Endothelial cell of umbilical vein (primary cell): ENCODE data around the gene TBX15. TPM values are rescaled to one million over a fixed set of nuclear protein-coding genes. Genes with fewer than 3 reads are reported as not detected.

Experiments used
- BruUV-seq: library from RNA; stranded (reverse); fragments of 400-500 nt; replicated peaks from 2 replicates; lab custom pipeline; 2021; lab: Mats Ljungman, UMichigan
- CTCF ChIA-PET: fragments of 300-600, 350-600 bp; sonication (Branson Sonifier 250); formaldehyde crosslinking; loops from one replicate; lab custom pipeline; 2021; ENCODE audit warnings: antibody characterized with exemption, inconsistent platforms; lab: Charles Lee
- POLR2A ChIA-PET: fragments of 300-600, 350-600 bp; sonication (Branson Sonifier 250); formaldehyde crosslinking; loops from one replicate; lab custom pipeline; 2021; ENCODE audit warnings: antibody characterized with exemption, inconsistent platforms; lab: Charles Lee
- DNase-seq: peaks from one replicate; pipeline ENCODE4 v3.0.0-alpha.2; 2011; ENCODE audit warnings: low read depth, low spot score
- FAIRE-seq: peaks from 2 replicates; lab custom pipeline; 2011; peaks lifted over from hg19 to GRCh38; lab: Jason Lieb, UNC
- H2AFZ ChIP-seq: 2 replicates; pipeline ENCODE4 v1.6.0; 2012; ENCODE audit warnings: low read depth, low read length, control low read depth, inconsistent platforms
- H3K27ac ChIP-seq: 2 replicates; pipeline ENCODE4 v1.5.1; 2011; ENCODE audit warnings: low read depth, mild to moderate bottlenecking, control low read depth, low read length, moderate library complexity; ENCODE audit not compliant: insufficient read depth
- H3K27me3 ChIP-seq, 2 experiments: 2 replicates each; pipeline versions ENCODE4 v1.6.0 to v1.6.1; 2011; ENCODE audit warnings: low read length in 2 of 2, mixed read lengths in 1 of 2; ENCODE audit not compliant: control insufficient read depth in 2 of 2, insufficient read depth in 2 of 2
- H3K36me3 ChIP-seq, 2 experiments: 2 replicates in 1 of 2; 3 replicates in 1 of 2; pipeline ENCODE4 v1.5.1; 2011; ENCODE audit warnings: low read length in 2 of 2, mild to moderate bottlenecking in 1 of 2, moderate library complexity in 1 of 2; ENCODE audit not compliant: control insufficient read depth in 2 of 2, insufficient read depth in 2 of 2; ENCODE audit errors: extremely low read depth in 1 of 2
- H3K4me1 ChIP-seq: 3 replicates; pipeline ENCODE4 v1.5.1; 2011; ENCODE audit warnings: mild to moderate bottlenecking, low read length; ENCODE audit not compliant: control insufficient read depth, insufficient read depth; ENCODE audit errors: extremely low read depth
- H3K4me2 ChIP-seq: 2 replicates; pipeline ENCODE4 v1.6.1; 2011; ENCODE audit warnings: low read length, control low read depth, mixed read lengths; ENCODE audit not compliant: insufficient read depth
- H3K4me3 ChIP-seq, 3 experiments: fragments of 200-600 bp in 1 of 3; sonication (generic), shearing (Covaris generic) in 1 of 3; replicated peaks in 1 of 3; 2 replicates each; pipeline ENCODE4 v1.5.1; 2011 to 2016; ENCODE audit warnings: control low read depth in 3 of 3, low read length in 3 of 3, mild to moderate bottlenecking in 2 of 3, inconsistent platforms in 1 of 3, low read depth in 1 of 3, moderate library complexity in 1 of 3; ENCODE audit not compliant: insufficient read depth in 1 of 3
- H3K79me2 ChIP-seq: 2 replicates; pipeline ENCODE4 v1.6.0; 2012; ENCODE audit warnings: low read length, inconsistent platforms; ENCODE audit not compliant: control insufficient read depth, insufficient read depth
- H3K9ac ChIP-seq: replicated peaks from 2 replicates; pipeline ENCODE3; 2011; ENCODE audit warnings: low read length, control low read depth; ENCODE audit not compliant: insufficient read depth; ENCODE audit errors: extremely low read depth
- H3K9me1 ChIP-seq: replicated peaks from 3 replicates; pipeline ENCODE4 v1.6.0; 2011; ENCODE audit warnings: mild to moderate bottlenecking, low read length; ENCODE audit not compliant: control insufficient read depth, insufficient read depth; ENCODE audit errors: extremely low read depth
- H3K9me3 ChIP-seq: replicated peaks from 2 replicates; pipeline ENCODE4 v1.5.1; 2012; ENCODE audit warnings: low read length, inconsistent platforms; ENCODE audit not compliant: control insufficient read depth, insufficient read depth
- H4K20me1 ChIP-seq: replicated peaks from 2 replicates; pipeline ENCODE3; 2011; ENCODE audit warnings: mild to moderate bottlenecking, low read length; ENCODE audit not compliant: control insufficient read depth, insufficient read depth; ENCODE audit errors: extremely low read depth
- CTCF ChIP-seq, 2 donors: IDR thresholded peaks; 1 replicate in 1 of 2; 2 replicates in 1 of 2; pipeline ENCODE4 v1.5.1; 2011; ENCODE audit warnings: low read length in 2 of 2, mild to moderate bottlenecking in 2 of 2, moderate library complexity in 2 of 2, control low read depth in 1 of 2, inconsistent platforms in 1 of 2, low read depth in 1 of 2; ENCODE audit not compliant: insufficient read depth in 1 of 2; ENCODE audit errors: extremely low read depth in 1 of 2
- EZH2 ChIP-seq: IDR thresholded peaks from 2 replicates; pipeline ENCODE4 v1.6.1; 2012; ENCODE audit warnings: borderline replicate concordance, low read depth, mild to moderate bottlenecking, moderate library complexity, low read length, inconsistent platforms; ENCODE audit not compliant: severe bottlenecking
- FOS ChIP-seq: IDR thresholded peaks from 2 replicates; pipeline ENCODE4 v1.6.1; 2011; ENCODE audit warnings: mild to moderate bottlenecking, low read length, moderate library complexity, borderline replicate concordance; ENCODE audit not compliant: insufficient read depth
- MAX ChIP-seq: IDR thresholded peaks from 2 replicates; pipeline ENCODE4 v1.6.1; 2011; ENCODE audit not compliant: insufficient read depth, insufficient read length
- MYC ChIP-seq: IDR thresholded peaks from one replicate; pipeline ENCODE4 v1.6.1; 2011; ENCODE audit warnings: mild to moderate bottlenecking, low read depth, low read length
- POLR2A ChIP-seq: IDR thresholded peaks from 2 replicates; pipeline ENCODE4 v1.6.1; 2012; ENCODE audit warnings: low read depth, mild to moderate bottlenecking, control low read depth, low read length
- POLR2AphosphoS5 ChIP-seq: IDR thresholded peaks from 2 replicates; pipeline ENCODE4 v1.6.1; 2012; ENCODE audit warnings: low read depth, mild to moderate bottlenecking, control low read depth, low read length, moderate library complexity; ENCODE audit not compliant: insufficient read depth
- dilution Hi-C: fragments of 300-500 bp; cut with MboI; formaldehyde crosslinking; loops from one replicate; pipeline ENCODE4 v1.15.0; 2019; ENCODE audit warnings: low sequenced_read_pairs; ENCODE audit not compliant: extremely low pct_ligation_motif_present
- intact Hi-C: fragments of 100-400 bp; cut with micrococcal nuclease; formaldehyde crosslinking; loops from one replicate; pipeline ENCODE4 v1.10.0; 2022
- polyA plus RNA-seq, 4 experiments: library from polyadenylated mRNA; depleted of rRNA in 3 of 4; stranded (reverse) in 3 of 4; unstranded in 1 of 4; fragments of >200 nt; gene quantifications; 2 replicates each; pipeline versions ENCODE4 v1.2.1 to v1.2.3, GENCODE V29; 2011 to 2012; ENCODE audit warnings: missing spikeins in 1 of 4
- total RNA-seq: library from RNA; stranded (reverse); gene quantifications from 2 replicates; pipeline ENCODE4 v1.2.3, GENCODE V29; 2021

The TBX15 gene
- total and polyA plus RNA-seq, 2 donors (not counting 3 experiments of a cell fraction or from before 2014, with no cell fraction given): 0.01 TPM; not detected in 1

- H3K27me3 ChIP-seq: no peaks in the 10 kb centered on the region
These were observed 85.4 kb downstream of the TBX15 start for GRCh38 chr1:118902711-118903191.

More at GRCh38 chr1:118902711-118903191, 85.4 kb downstream of the TBX15 start:
- POLR2A ChIA-PET: no interaction called here
- Histone ChIP-seq H3K4me2 (no peak overlapping the region), H3K27ac (no peak overlapping the region), H3K4me1 (no peaks in the 10 kb centered on the region), H3K4me3 (no peak overlapping the region), H3K79me2 (no peaks in the 10 kb centered on the region), H3K36me3 (no peaks in the 10 kb centered on the region), H3K9me3 (no peaks in the 10 kb centered on the region), H3K9me1 (no peaks in the 10 kb centered on the region), H4K20me1 (no peaks in the 10 kb centered on the region), H2AFZ (no peak overlapping the region), H3K9ac (no peak overlapping the region)
- no peak for TF ChIP-seq CTCF (IDR thresholded peaks at IDR 0.05; ENCODE audit: extremely low read depth in 1 of 2, insufficient read depth in 1 of 2, low read depth in 1 of 2, low read length in 2 of 2)
- TF ChIP-seq MYC: no peak
- no peak for TF ChIP-seq POLR2AphosphoS5
- TF ChIP-seq FOS: no peak
- TF ChIP-seq MAX: no peak
- TF ChIP-seq POLR2A: no peak
- TF ChIP-seq EZH2: no peak
- dilution Hi-C loops (no loop called here), intact Hi-C loops (no loop called here)
- FAIRE-seq: no peak
- no TSS peak for BruUV-seq
- DNase-seq: no peak
- CTCF ChIA-PET: no interaction called here
